HT1080 (cell line): Measurements from ENCODE around the gene SLC5A4. TPM values are rescaled to one million over a fixed set of nuclear protein-coding genes. Genes with fewer than 3 reads are reported as not detected.
"Not testable (repeated sequence)": the region's sequence is repeated elsewhere in the genome, so short reads cannot be mapped to it uniquely, and the experiment has no call there.

Experiments
- DNase-seq: peaks from one replicate; pipeline ENCODE4 v3.0.0-alpha.2; 2015; ENCODE audit warnings: low read depth
- small RNA-seq: library from RNA; depleted of rRNA; stranded (forward); fragments of <200 nt; gene quantifications from one replicate; pipeline ENCODE3, GENCODE V24; 2014
- total RNA-seq: library from RNA; depleted of rRNA; stranded (reverse); fragments of >200 nt; shearing (Covaris generic); gene quantifications from 2 replicates; pipeline ENCODE4 v1.2.3, GENCODE V29; 2014; rRNA removed

Gene SLC5A4
- total RNA-seq, 1 experiment from 2014 or later: 1.2 TPM

- DNase-seq: no peak
These were observed 53.0 kb downstream of the SLC5A4 start for GRCh38 chr22:32202161-32202538.

DNA sequence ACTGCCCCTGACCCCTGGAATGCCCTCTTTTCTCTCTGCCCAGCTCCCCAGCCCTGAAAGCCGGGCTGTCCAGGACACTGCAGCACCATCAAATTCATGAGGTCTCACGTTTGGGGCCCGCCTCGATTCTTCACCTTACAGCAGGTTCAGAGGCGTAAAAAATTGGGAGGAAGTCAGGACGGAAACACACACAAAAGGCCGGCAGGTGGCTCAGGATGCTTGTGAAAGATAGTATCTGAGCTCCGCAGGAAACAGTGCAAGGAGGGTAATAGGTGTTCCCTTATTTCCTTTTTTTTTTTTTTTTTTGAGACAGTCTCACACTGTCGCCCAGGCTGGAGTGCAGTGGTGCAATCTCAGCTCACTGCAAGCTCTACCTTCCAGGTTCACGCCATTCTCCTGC, 54.4 kb downstream of the SLC5A4 start:
- DNase-seq: no peak

- no peak for DNase-seq
These were observed 55.2 kb downstream of the SLC5A4 start for GRCh38 chr22:32199961-32200360.

GRCh38 chr22:32199341-32199740, 55.8 kb downstream of the SLC5A4 start:
- no peak for DNase-seq

- not testable (repeated sequence) for DNase-seq
These were observed 57.5 kb downstream of the SLC5A4 start for GRCh38 chr22:32197553-32198226.

DNA sequence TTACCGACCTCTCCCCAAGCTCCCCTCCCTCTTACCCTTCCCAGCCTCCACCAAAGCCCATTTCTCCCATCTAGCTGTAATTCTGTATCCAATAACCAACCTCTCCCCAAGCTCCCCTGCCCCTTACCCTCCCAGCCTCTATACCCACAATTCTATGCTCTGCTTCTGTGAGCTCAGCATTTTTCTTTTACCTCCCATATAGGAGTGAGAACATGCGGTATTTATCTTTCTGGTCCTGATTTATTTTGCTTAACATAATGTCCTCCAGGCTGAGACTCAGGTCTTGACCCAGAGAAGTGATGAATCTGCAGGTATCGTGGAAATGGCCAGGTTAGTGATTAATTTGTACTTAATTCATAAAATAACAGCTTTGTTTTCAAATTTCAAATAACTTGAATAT, 59.2 kb downstream of the SLC5A4 start:
- not testable (repeated sequence) for DNase-seq

DNA sequence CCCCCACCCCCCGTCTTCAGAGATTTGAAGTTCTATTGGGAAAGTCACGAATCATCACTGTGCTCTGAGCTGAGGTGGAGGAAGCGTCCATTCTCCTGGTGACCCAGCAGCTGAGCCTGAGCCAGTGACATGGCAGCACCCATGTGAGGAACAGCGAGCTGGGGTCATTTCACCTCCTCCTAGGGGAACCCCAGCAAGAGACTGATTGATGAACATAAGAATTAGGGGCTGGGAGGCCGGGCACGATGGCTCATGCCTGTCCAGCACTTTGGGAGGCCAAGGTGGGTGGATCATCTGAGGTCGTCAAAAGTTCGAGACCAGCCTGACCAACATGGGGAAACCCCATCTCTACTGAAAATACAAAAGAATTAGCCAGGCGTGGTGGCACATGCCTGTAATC, 61.8 kb downstream of the SLC5A4 start:
- DNase-seq: not testable (repeated sequence)

DNA sequence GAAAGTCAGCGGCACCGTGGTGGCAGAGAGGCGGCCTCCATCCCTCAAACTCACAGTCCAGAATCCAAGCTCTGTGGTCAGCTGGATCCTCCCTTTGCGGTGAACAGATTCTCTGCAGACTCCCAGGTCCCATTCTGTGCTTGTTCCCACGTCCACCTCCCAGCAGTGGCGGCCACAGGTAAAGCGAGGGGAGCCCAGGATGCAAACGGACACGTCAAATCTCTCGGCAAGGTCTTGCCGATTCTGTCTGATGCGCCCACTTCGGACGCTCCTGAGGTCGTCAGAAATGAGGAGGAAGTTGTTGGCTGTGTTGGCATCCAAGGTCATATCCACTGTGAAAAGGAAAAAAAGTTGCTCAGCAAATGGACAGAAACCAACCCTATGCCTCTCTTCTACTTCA, 64.1 kb downstream of the SLC5A4 start:
- DNase-seq: not testable (repeated sequence)

DNA sequence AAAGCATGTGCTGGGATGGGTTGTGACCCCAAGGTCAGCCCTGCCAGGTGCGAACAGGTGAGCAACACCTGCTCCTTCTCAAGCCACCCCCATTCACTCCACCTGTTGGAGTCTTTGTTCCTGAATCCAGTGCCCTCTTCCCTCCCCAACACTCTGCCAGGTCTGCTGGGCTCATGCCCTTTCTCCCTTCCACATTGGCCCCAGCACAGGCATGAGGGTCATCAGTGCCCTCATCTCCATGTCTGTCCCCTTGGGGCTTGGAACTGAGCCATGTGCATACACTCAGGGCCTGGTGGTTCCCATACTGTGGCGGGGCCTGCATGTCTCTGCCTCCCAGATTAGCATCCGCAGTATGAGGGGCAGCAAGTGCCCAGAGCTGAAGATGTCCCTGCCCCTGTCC, 69.3 kb downstream of the SLC5A4 start:
- DNase-seq: no peak

GRCh38 chr22:32183625-32184024, 71.5 kb downstream of the SLC5A4 start:
- no peak for DNase-seq

- no peak for DNase-seq
These were observed 74.1 kb downstream of the SLC5A4 start for GRCh38 chr22:32181043-32181442.

GRCh38 chr22:32177221-32177765, 77.9 kb downstream of the SLC5A4 start:
- DNase-seq: no peak

- no peak for DNase-seq
These were observed 79.2 kb downstream of the SLC5A4 start for GRCh38 chr22:32175683-32176644.

DNA sequence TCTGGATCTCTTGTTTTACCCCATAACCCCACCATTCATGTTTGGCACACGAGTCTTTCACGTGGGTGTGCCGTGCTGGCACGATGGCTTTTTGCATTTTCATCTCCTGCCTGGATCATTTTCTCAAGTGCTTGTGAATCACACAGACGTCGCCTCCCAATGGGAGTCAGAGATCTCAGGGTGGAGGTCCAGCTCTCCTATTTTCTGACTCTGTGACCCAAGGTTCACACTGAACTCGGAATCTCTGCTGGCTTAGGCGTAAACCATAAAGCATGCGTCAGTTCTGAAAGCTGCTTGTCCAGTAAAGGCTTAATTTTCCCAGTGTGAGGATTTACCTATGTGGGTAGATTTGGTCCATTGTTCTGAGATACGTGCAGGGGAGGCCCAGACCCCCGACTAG, 80.0 kb downstream of the SLC5A4 start:
- DNase-seq: no peak

Small RNA genes within 50 kb of the gene (small RNA-seq; reads per million reads assigned to genes)
- gene RF02171: not detected

Other genes starting within 250 kb of the SLC5A4 start
- gene SLC5A1, start 212.1 kb downstream of the SLC5A4 start, total RNA-seq: not detected in 2 replicates
- gene C22orf42, start 96.0 kb downstream of the SLC5A4 start, total RNA-seq: not detected in 2 replicates
- not detected in 2 replicates for gene RFPL2, start 50.3 kb downstream of the SLC5A4 start, total RNA-seq
- not detected in 2 replicates for gene RFPL3, start 102.5 kb upstream of the SLC5A4 start, total RNA-seq
- 86.6 and 101 TPM in 2 replicates for gene RTCB, start 156.9 kb upstream of the SLC5A4 start, total RNA-seq
- not detected in 2 replicates for gene BPIFC, start 209.1 kb upstream of the SLC5A4 start, total RNA-seq
- gene FBXO7, start 219.5 kb upstream of the SLC5A4 start, total RNA-seq: 79.0 and 96.7 TPM in 2 replicates